Frontal cortex (tissue), 4 donors: ENCODE data around the gene TPSB2. TPM values are rescaled to one million over a fixed set of nuclear protein-coding genes. Genes with fewer than 3 reads are reported as not detected.
"Not testable (repeated sequence)": the region's sequence is repeated elsewhere in the genome, so short reads cannot be mapped to it uniquely, and the experiment has no call there.

ENCODE experiments used
- DNase-seq, 2 donors: peaks; one replicate each; pipeline ENCODE4 v3.0.0; 2012; ENCODE audit warnings: low spot score in 2 of 2
- FAIRE-seq: peaks from 2 replicates; lab custom pipeline; 2012; peaks lifted over from hg19 to GRCh38; lab: Jason Lieb, UNC
- total RNA-seq: library from RNA; depleted of rRNA; stranded (reverse); fragments of >200 nt; gene quantifications from one replicate; pipeline ENCODE4 v1.2.3, GENCODE V29; 2014
- donor health status: control.
- donor health status: control.
- donor health status: control.

TPSB2 gene
- not detected for total RNA-seq

DNA sequence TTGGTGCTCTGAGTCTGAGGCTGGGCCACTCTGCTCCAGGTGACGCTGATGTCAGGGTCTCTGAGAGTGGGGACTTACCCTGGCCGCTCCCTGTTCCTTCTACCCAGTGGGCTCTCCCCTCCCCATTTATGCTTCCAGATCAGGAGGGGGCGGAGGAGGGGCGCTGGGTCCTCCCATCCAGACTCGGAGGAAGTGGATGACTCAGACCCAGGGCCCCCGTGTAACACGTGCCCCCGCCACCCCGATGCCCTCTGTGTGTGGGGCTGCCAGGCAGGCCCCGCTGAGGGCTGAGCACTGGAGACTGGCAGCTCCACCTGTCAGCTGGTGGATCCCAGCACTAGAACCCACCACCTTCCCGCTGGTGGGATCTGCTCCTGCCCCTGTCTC is at the start of gene TPSB2:
Gene TPSB2 (minus strand): TSS at position 101 of the 387 bp plus-strand sequence. CDS start 233 bp downstream, outside the sequence.
- DNase-seq, FAIRE-seq: not testable (repeated sequence)

DNA sequence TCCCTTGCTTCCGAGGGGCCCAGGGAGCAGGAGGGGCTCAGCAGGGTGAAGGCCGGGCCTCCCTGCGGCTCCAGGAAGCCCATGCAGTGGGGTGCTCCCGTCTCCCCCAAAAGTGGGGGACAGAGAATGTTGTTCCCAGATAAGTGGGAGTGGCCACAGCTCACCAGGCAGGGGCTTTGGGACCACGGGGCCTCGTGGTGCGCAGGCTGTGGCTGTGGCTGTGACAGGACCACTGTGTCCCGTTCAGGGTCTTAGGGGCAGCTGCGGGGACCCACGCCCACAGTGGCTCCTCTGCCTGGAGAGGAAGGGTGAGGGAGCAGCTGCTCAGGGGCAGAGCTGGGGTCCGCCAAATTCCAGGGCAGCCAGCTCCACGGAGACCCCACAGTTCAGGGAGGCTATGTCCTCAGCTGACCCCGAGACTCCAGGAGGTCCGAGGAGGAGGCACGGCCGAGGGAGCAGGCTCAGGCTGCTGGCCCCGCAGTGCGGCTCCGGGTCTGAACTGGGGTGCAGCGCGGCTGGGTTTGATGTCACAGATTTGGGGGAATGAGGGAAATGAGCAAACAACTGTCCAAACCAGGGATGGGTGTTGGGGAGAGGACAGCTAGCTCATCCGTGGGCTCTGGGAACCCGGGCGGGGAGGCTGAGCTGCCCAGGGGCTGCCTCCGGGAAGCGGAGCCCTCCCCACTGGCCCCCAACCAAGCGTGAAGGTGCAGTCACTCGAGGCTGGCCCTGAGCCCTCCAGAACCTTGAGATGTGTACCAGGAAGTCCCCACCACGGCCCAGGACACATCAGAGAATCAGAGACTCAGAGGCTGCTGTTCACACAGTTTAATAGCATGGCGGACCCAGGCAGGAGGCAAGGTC is 49.3 kb upstream of the TPSB2 start:
- FAIRE-seq: no peak
- no peak for DNase-seq

DNA sequence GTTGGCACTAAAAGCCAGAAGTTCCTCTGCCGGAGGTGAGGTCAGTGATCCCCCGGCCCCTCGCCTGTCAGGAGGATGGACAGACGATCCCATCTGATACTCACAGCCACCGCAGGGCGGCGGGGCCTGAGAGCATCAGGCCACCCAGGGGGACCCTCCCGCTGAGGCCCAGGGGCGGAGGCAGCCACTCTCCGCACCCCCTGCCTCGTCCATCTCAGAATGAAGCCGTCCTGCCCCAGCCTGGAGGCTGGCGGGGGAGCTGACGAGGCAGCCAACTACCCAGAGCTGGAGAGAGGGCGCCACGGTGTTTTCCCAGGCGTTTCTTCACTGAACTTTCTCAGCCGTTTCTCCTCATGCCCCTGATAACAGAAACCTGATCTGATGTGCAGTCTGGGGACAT is 48.5 kb upstream of the TPSB2 start:
- DNase-seq (no peak), FAIRE-seq (no peak)

DNA sequence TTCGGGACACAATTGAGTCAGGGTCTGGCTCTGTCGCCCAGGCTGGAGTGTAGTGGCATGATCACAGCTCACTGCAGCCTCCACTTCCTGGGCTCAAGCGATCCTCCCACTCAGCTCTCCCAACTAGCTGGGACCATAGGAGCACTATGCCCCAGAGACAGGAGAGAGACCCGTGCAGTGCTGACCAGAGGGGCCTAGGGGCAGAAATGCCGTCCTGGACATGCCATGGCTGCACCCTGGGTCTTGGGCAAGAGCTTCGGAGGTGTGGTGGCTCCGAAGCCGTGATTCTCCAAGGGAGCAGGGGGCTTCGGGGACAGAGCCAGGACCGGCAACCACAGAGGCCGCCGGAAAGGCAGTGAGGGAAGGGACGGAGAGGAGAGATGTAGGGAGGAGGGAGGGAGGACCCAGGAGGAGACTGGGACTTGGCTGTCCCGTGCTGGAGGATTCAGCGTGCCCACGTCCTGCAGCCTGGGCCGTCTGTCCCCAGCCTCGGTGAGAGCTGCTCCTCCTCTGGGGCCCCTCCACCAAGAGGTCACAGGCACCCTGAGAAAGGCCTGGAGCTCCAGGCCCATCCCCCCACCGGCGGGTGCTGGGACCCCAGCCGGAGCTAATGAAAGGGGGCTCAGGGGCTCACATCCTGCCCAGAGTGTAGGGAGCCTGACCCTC is 47.8 kb upstream of the TPSB2 start:
- FAIRE-seq (no peak), DNase-seq (no peak)

DNA sequence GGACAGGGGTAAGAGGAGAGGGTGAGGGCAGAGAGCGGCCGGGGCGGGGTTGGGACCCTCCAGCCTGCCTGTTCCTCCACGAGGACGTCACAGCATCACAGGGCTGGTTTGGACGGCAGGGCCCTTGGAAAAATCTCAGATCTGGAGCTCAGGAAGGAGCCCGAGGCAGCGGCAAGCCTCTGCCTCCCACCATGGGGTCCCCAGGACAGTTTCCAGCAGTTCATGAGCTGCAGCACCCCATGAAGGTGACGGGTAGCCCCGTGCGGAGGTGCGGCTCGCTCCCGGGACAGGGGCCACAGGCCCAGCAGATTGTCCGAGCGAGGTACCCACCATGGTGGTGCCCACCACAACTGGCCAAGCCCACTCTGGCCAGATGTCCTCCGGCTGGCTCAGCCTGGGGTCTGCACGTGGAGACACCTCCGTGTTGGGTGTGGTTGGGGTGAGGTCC is 47.2 kb upstream of the TPSB2 start:
- FAIRE-seq (no peak), DNase-seq (no peak)

DNA sequence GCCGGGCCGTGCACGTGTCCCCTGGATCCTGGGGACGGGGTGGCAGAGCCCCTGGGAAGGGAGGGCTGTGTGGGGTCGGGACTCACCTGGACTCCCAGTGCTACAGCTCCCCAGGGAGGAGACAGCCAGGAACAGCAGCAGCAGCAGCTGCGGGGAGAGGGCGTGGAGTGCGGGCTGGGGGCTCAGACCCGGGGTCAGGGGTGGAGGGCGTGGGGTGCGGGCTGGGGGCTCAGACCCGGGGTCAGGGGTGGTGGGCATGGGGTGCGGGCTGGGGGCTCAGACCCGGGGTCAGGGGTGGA is 46.5 kb upstream of the TPSB2 start:
- DNase-seq: no peak
- no peak for FAIRE-seq

DNA sequence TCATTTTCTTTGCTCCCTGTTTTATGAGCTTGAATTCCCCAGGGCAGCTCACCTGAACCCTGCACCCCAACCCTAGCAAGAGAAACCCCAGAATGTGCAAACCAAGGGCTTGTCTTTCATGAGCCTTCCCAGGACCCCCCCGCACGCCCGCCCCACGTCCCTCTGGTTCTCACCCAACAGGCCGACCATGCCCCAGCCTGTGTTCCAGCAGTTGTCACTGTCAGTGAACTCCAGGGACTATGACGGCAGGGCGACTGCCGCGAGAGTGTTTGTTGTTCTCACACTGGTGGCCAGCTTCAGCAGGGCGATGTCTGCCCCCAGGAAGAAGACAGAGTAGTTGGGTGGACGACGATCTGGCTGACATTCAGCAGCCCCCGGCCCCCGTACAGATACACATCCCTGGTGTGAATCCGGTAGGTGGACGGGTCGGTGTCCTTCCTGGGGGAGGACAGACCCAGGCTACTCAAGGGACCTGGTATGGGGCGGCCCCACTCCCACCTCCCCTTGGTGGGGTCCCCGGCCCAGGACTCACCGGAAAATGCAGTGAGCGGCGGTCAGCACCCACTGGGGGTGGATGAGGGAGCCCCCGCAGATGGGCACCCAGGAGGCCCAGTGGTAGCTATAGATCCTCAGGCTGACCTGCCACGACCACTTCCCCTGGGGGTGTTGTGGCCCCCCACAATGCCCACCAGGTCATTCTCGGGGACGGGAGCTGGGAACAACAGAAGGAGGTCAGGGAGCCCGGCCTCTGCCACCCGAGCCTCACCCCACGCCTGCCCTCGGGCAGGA is 46.0 kb upstream of the TPSB2 start:
- FAIRE-seq: no peak
- no peak for DNase-seq

DNA sequence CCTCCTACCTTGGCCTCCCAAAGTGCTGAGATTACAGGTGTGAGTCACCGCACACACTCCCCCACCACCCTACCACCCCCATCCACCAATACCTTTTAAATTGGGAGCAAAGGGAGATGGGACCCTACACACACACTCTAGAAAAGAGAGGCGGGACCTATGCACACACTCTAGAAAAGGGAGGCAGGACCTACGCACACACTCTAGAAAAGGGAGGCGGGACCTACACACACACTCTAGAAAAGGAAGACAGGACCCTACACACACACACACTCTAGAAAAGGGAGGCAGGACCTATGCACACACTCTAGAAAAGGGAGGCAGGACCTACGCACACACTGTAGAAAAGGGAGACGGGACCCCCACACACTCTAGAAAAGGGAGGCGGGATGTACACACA is 44.8 kb upstream of the TPSB2 start:
- DNase-seq (no peak), FAIRE-seq (no peak)

DNA sequence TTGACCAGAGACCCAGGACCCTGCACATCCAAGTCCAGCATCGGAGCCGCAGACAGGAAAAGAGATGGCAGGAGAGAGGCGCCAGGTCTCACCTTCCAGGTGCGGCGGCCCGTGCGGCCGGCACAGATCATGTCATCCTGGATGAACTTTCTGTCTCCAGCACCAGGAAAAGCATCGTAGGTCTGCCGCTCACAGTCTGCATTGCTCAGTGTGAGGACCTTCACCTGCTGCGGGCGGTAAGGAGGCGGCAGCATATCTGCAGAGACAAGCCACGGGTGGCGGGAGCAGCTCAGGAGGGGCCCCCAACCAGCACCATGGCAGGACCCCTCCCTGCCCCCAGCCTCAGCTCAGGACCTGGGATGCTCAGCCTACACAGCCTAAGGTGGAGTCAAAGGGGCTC is 43.8 kb upstream of the TPSB2 start:
- FAIRE-seq (no peak), DNase-seq (no peak)

DNA sequence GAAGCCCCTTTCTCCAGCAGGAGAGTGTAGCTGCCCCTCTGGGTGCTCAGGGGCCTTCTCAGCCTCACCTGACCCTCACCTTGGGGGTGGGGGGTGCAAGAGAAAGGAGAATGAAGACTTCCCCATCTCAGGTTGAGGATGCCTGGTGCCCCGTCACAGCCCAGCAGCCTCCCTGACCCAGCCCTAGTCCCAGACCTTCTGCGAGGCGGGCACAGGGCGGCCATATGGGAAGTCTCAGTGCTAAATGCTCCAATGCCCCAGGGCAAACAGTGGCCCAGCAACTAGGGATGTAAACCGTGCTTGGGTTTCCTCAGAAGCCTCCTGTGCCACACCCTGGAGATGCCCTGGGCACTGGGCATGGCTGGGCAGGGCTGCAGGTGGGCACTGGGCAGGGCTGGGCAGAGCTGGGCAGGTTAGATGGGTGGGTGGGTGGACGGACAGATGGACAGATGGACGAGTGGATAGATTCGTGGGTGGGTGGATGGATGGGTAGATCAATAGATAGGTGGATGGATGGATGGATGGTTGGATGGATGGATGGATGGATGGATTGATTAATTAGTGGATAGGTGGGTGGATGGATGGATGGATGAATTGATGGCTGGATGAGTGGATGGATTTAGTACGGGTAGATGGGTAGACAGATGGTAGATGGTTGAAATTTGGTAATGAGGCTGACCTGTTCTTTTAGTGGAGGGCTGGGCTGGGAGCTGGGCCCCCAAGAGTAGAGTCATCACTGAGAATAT is 42.6 kb upstream of the TPSB2 start:
- FAIRE-seq (no peak), DNase-seq (no peak)

DNA sequence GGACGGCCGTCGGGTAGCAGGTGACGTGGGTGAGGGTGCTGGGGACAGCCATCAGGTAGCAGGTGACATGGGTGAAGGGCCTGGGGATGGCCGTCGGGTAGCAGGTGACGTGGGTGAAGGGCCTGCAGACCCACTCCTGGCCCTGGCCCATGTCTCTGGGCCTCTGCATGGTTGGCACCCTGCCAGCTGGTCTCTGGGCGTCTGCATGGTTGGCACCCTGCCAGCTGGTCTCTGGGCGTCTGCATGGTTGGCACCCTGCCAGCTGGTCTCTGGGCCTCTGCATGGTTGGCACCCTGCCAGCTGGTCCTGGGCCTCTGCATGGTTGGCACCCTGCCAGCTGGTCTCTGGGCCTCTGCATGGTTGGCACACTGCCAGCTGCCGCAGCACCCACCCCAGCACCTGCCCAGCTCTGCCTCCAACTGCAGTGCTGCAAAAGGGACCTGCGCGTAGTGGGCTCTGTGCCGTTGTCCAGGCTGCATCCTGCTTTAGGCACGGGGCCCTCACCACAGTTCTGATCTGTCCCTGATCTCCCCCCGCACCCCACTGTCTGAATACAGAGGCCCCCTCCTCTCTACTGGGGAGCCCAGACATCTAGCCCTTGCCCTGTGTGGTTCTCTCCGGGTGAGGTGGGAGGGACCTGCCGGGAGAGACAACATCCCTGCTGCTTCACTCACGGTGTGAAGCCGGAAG is 41.9 kb upstream of the TPSB2 start:
- not testable (repeated sequence) for DNase-seq, FAIRE-seq

DNA sequence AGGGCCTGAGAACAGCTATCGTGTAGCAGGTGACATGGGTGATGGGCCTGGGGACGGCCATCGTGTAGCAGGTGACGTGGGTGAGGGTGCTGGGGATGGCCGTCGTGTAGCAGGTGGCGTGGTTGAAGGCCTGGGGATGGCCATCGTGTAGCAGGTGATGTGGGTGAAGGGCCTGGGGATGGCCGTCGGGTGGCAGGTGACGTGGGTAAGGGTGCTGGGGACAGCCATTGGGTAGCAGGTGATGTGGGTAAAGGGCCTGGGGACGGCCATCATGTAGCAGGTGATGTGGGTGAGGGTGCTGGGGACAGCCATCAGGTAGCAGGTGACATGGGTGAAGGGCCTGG is 41.4 kb upstream of the TPSB2 start:
- FAIRE-seq (no peak), DNase-seq (no peak)

DNA sequence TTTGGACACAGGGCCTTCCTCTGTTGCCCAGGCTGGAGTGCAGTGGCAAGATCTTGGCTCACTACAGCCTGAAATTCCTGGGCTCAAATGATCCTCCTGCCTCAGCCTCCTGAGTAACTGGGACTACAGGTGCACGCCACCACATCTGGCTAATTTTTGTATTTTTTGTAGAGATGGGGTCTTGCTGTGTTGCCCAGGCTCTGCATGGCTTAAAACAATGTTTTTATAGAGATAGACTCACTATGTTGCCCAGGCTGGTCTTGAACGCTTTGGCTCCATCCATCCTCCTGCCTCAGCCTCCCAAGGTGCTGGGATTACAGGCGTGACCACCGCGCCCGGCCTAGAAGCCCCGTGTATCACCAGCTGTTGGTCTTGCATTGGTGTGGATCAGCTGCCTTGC is 39.4 kb upstream of the TPSB2 start:
- FAIRE-seq, DNase-seq: not testable (repeated sequence)

DNA sequence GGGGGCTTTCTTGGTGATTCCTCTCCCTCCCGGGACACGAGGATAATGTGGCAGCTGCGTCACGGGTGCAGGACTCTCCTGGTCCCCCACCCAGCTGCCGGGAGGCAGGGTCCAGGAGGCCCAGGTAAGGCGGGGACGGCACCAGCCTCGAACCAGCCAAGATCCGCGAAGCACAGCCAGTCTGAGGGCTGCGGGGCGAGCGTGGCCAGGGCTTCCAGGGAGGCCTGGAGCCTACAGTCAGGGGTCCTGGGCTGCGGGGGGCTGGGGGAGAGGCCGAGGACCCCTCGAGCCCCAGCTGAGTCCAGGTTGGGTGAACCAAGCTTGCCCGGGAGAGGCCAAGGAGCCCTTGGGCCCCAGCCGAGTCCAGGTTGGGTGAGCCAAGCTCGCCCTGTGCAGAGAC is 35.8 kb upstream of the TPSB2 start:
- FAIRE-seq: no peak

DNA sequence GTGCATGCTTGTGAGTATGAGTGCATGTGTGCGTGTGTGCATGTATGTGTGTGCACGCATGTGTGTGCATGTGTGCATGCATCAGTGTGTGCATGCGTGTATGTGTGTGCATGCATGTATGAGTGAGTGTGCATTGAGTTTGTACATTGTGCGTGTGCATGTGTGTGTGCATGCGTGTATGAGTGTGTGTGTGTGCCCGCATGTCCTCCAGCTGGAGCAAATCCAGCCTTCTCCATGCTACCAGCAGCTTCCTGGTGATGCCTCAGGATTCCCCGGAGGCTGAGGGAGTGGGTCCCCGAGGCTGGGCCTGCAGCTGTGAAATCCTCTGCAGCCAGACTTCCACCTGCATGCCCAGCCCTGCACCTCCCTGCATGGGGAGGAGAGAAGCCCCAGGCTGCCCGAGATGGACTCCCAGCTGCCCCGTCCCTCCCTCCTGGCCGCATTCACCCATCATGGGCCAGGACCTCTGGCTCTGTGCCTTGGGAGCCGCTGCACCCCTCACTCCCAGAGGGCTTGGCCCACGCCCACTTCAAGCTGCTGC is 35.2 kb upstream of the TPSB2 start:
- no peak for DNase-seq
- FAIRE-seq: no peak

More for the DNA sequence above, 35.8 kb upstream of the TPSB2 start:
- no peak for DNase-seq

DNA sequence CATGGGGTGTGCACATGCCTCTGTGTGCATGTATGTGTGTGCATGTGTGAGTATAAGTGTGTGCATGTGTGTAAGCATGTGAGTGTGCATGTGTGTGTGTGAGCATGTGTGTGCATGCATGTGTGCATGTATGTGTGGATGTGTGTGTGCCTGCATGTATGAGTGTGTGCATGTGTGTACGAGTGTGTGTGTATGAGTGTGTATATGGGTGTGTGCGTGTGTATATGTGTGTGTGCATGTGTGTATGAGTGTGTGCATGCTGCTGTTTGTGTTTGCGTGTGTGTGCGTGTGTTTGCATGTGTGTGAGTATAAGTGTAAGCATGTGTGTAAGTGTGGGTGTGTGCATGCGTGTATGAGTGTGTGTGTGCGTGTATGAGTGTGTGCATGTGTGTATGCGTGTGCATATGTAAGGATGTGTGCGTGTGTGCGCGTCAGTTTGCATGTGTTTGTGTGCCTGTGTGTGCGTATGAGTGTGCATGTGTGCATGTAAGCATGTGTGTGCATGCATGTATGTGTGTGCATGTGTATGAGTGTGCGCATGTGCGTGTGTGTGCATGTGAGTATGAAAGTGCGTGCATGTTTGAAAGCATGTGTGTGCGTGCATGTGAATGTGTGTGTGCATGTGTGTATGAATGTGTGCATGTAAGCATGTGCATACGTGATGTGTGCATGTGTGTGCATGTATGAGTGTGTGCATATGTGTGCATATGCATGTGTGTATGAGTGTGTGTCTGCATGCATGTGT is 34.5 kb upstream of the TPSB2 start:
- DNase-seq (no peak), FAIRE-seq (no peak)

DNA sequence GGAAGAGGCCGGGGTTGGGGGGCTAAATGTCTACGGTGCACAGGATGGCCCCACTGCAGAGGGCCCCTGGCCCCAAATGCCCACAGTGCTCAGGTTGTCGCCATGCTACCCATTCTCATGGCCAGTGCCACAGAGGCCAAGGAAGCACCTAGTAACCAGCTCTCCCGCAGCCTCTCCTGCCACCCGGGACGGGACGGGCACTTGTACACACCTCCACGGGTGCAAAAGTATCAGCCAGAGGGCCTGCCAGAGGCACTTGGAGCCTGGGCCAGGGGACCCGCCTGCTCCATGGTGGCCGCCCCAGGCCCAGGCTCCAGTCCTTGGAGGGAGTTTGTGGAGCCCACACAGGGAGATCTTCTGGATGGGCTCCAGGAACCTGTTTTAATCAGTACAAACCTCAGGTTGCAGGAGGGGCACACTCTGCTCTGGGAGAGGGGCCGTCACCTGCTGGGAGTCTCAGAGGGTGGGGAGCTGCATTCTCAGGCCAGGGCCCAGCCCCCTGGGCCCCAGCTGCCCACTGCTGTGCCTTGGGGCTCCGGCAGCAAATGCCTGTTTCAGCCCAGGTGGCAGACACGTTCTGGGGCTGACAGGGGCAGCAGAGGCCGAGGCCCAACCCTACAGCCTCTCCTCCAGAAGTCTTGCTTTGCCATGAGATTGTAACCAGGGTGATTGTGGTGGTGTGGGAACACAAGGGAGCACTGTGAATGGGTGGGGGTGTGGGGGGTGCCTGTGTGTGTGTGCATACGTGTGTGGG is 33.8 kb upstream of the TPSB2 start:
- FAIRE-seq (no peak), DNase-seq (no peak)

DNA sequence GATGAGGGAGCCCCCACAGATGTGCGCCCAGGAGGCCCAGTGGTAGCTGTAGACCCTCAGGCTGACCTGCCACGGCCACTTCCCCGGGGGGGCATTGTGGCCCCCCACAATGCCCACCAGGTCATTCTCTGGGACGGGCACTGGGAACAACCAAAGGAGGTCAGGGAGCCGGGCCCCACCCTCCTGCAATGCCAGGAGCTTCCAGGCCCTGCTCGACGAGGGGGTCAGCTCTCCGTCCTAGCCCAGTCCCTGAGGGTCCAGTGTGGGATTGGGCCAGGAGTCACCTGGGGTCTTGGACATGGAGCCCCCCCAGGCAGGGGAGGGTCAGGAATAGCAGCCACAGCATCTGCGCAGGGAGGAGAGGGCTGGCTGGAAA is 32.9 kb upstream of the TPSB2 start:
- FAIRE-seq (no peak), DNase-seq (no peak)
